ENCODE measurements around the gene LRMDA. TPM values are rescaled to one million over a fixed set of nuclear protein-coding genes. Genes with fewer than 3 reads are reported as not detected.

LRMDA gene
- total RNA-seq, 1 donor from 2014 or later = 19.4 TPM

DNA sequence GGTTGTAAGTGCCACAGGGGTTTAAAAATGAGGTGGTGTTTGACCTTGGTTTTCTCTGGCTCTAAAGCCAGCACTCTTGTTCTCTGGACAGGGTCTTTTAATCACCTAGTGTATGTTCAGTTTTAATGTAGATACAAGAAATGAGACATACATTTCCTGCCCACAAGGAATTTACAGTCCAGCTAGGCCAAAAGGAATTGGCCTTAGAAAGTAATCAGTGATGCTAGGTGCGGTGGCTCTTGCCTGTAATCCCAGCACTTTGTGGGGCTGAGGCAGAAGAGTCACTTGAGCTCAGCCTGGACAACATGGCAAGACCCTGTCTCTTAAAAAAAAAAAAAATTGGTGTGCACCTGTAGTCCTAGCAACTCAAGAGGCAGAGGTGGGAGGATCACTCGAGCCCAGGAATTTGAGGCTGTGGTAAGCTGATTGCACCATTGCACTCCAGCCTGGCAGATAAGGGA, 100.2 kb downstream of the LRMDA start:
- no peak for DNase-seq (ENCODE audit: low spot score)
- Mint-ChIP-seq H3K36me3 (ENCODE audit: low read depth, unreplicated experiment) (no peaks in the 10 kb centered on the region), H3K9me3 (ENCODE audit: unreplicated experiment) (no peaks in the 10 kb centered on the region), H3K27me3 (ENCODE audit: unreplicated experiment) (no peaks in the 10 kb centered on the region), H3K4me3 (ENCODE audit: unreplicated experiment) (no peak overlapping the region), H3K4me1 (ENCODE audit: unreplicated experiment) (no peaks in the 10 kb centered on the region), H3K27ac (ENCODE audit: unreplicated experiment) (no peak overlapping the region)
- TF ChIP-seq, protein P1, sequence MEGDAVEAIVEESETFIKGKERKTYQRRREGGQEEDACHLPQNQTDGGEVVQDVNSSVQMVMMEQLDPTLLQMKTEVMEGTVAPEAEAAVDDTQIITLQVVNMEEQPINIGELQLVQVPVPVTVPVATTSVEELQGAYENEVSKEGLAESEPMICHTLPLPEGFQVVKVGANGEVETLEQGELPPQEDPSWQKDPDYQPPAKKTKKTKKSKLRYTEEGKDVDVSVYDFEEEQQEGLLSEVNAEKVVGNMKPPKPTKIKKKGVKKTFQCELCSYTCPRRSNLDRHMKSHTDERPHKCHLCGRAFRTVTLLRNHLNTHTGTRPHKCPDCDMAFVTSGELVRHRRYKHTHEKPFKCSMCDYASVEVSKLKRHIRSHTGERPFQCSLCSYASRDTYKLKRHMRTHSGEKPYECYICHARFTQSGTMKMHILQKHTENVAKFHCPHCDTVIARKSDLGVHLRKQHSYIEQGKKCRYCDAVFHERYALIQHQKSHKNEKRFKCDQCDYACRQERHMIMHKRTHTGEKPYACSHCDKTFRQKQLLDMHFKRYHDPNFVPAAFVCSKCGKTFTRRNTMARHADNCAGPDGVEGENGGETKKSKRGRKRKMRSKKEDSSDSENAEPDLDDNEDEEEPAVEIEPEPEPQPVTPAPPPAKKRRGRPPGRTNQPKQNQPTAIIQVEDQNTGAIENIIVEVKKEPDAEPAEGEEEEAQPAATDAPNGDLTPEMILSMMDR (IDR thresholded peaks at IDR 0.05; ENCODE audit: unreplicated experiment) = no peak

DNA sequence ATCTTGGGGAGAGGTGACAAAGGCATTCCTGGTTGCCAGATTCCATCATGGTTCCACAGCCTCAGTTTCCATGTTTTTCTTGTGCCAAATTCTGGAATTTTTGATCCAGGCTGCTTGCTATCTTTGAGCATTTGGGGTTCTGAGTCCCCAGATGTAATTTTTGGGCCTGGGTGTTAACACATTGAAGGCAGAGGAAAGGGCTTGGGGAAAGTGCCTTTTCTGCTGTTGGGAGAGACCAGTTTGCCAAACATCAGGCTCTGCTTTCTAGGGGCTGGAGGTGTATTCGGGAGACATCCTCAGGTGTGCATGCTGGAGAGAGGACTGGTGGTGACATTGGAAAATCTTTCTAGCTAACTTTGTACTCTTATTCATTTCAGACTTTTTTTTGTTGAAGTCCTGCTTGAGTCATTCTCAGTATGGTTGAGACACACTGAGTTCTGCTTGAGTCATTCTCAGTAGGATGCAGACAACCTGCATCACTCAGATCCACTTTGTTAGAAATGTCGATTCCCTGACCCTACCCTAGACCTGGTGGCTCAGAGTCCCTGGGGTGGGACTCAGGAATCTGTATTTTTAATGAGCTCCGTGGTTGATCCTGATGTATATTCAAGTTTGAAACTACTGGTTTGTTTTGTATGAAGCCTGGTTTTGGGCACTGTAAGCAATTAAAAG, 101.0 kb downstream of the LRMDA start:
- TF ChIP-seq, protein P1 (IDR thresholded peaks at IDR 0.05; ENCODE audit: unreplicated experiment) = no peak
- Mint-ChIP-seq H3K27me3 (ENCODE audit: unreplicated experiment) (no peaks in the 10 kb centered on the region), H3K36me3 (ENCODE audit: low read depth, unreplicated experiment) (no peaks in the 10 kb centered on the region), H3K9me3 (ENCODE audit: unreplicated experiment) (no peaks in the 10 kb centered on the region), H3K4me3 (ENCODE audit: unreplicated experiment) (no peak overlapping the region), H3K4me1 (ENCODE audit: unreplicated experiment) (no peaks in the 10 kb centered on the region), H3K27ac (ENCODE audit: unreplicated experiment) (no peak overlapping the region)
- no peak for DNase-seq (ENCODE audit: low spot score)

DNA sequence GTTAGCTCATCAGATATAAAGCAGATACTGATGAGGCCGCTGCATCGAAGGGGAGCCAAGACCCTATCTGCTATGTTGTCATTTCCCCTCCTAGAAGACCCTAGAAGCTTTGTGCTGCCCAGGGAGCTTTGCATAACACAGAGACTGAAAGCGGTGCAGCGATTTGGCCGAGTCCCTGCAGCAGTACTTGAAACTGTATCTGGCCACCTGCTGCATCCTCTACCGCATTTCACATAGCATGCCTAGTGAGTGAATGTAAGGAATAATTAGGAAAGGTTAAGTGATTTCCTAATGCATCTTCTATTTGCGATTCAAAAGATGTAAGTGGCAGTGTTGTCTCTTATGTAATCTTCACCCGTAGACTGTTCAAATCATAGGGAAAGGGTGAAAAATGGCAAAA, 106.7 kb downstream of the LRMDA start:
- TF ChIP-seq, protein P1 (IDR thresholded peaks at IDR 0.05; ENCODE audit: unreplicated experiment) = no peak
- DNase-seq (ENCODE audit: low spot score) = no peak
- no peaks in the 10 kb centered on the region for H3K36me3 Mint-ChIP-seq (ENCODE audit: low read depth, unreplicated experiment)
- H3K4me1 Mint-ChIP-seq (ENCODE audit: unreplicated experiment) = no peaks in the 10 kb centered on the region
- H3K4me3 Mint-ChIP-seq (ENCODE audit: unreplicated experiment) = no peak overlapping the region
- H3K9me3 Mint-ChIP-seq (ENCODE audit: unreplicated experiment) = no peaks in the 10 kb centered on the region
- no peaks in the 10 kb centered on the region for H3K27me3 Mint-ChIP-seq (ENCODE audit: unreplicated experiment)
- H3K27ac Mint-ChIP-seq (ENCODE audit: unreplicated experiment) = no peak overlapping the region

DNA sequence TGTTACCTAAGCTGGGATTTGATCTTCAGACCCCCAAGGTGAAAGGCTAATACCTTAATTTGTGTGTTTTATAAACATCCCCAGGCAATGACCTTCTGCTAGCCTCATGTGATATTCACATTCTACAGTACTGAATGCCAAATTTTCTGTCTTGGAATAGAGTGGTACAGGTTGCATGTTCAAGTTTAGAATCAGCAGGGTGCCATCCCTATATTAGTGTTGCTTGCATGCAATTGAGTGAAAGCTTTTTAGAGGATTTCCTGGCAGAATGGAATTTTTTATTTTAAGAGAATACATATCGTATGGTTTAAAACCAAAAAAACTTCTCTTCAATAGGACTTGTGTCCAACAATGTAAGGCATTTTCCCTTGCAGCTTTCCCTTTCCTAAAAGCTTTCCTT, 107.3 kb downstream of the LRMDA start:
- DNase-seq (ENCODE audit: low spot score) = no peak
- Mint-ChIP-seq H3K9me3 (ENCODE audit: unreplicated experiment) (no peaks in the 10 kb centered on the region), H3K27ac (ENCODE audit: unreplicated experiment) (no peak overlapping the region), H3K4me1 (ENCODE audit: unreplicated experiment) (no peaks in the 10 kb centered on the region), H3K27me3 (ENCODE audit: unreplicated experiment) (peaks cover 2% of the 10 kb centered on the region), H3K4me3 (ENCODE audit: unreplicated experiment) (no peak overlapping the region), H3K36me3 (ENCODE audit: low read depth, unreplicated experiment) (no peaks in the 10 kb centered on the region)
- TF ChIP-seq, protein P1 (IDR thresholded peaks at IDR 0.05; ENCODE audit: unreplicated experiment) = no peak

DNA sequence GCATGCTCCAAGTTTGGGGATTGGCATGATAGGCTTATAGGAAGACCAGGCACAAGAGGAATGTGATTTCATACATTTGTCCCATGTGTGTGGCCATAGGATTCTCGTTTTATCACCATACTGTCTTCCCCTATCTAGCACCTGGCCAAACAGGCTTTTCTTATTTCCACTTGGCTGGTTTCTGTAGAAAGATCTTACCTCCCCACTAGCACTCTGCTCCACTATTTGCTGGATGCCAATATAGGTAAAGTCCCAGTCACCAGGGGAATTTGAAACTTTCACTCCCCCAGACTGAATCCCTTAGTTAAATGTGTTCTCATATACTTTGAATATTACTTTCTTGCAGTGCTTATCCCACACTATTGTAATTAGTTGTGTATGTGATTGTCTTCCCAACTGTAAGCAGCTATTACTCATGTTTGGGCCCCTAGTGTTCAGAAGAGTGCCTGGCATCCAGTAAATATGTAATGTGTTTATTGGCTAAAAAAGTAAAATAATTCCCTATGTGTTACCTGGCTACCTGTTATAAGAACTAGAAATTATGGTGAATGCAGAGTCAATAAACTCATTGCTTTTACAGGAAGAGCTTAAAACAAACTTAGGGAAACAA, 109.0 kb downstream of the LRMDA start:
- Mint-ChIP-seq H3K36me3 (ENCODE audit: low read depth, unreplicated experiment) (no peaks in the 10 kb centered on the region), H3K4me1 (ENCODE audit: unreplicated experiment) (no peaks in the 10 kb centered on the region), H3K4me3 (ENCODE audit: unreplicated experiment) (no peak overlapping the region), H3K27ac (ENCODE audit: unreplicated experiment) (no peak overlapping the region), H3K27me3 (ENCODE audit: unreplicated experiment) (peaks cover 4% of the 10 kb centered on the region), H3K9me3 (ENCODE audit: unreplicated experiment) (no peaks in the 10 kb centered on the region)
- TF ChIP-seq, protein P1 (IDR thresholded peaks at IDR 0.05; ENCODE audit: unreplicated experiment) = no peak
- no peak for DNase-seq (ENCODE audit: low spot score)
